GM19468 (cell line): ENCODE results near the gene TFR2.
"Not testable (repeated sequence)": the region's sequence is repeated elsewhere in the genome, so short reads cannot be mapped to it uniquely, and the experiment has no call there.

Source experiments
- ATAC-seq: cut with Tn5 transposase; IDR thresholded peaks from one replicate; pipeline ENCODE4 v1.9.1; 2021; ENCODE audit warnings: mild to moderate bottlenecking, moderate library complexity, moderate number of reproducible peaks; ENCODE audit not compliant: unreplicated experiment; ENCODE audit errors: extremely low read depth

Gene TFR2

DNA sequence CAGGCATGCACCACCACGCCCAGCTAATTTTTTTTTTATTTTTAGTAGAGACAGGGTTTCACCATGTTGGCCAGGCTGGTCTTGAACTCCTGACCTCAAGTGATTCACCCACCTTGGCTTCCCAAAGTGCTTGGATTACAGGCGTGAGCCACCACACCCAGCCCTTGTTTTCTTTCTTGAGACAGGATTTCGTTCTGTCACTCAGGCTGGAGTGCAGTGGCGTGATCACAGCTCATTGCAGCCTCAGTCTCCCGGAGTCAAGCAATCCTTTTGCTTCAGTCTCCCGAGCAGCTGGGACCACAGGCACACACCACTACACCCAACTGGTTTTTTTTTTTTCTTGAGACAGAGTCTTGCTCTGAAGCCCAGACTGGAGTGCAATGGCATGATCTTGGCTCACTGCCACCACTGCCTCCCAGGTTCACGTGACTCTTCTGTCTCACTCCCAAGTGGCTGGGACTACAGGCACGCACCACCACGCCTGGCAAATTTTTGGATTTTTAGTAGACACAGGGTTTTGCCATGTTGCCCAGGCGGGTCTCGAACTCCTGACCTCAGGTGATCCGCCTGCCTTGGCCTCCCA lies 20.9 kb upstream of the TFR2 start:
- ATAC-seq: not testable (repeated sequence)

DNA sequence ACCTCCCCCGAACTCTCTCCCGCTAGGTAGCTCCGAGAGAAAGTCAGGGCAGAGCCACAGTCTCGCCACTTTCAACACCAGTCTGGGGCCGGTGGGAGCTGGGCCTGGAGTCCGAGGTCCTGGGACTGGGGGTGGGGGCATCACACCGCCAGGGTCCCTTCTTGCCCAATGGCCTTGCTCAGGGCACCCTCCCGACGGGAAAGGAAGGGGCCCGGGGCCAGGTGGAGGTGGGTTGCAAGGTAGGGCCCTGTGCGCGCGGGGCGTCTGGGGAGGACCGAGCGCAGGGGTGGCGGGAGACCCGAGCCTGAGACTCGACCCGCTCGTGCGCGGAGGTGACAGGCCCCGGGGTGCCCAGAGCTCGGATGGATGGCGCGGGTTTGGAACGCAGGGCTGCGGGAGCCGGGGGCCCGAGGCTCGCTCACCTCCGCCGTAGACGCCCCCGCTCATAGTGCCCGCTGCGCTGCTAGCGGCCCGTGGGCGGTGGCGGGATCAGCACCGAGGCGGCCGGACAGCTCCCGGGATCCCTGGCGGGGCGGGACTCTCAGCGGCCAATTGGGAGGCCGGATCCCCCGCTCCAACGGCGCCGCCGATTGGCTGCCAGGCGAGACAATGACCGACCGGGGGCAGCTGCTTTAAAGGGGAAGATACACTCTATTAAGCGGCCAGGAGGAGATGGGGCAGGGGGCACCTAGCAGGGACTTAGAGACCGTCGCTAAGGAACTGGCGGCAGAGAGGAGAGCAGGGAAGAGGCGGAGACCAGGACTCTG lies 14.7 kb upstream of the TFR2 start, which contains the start of gene ACTL6B:
Gene ACTL6B, minus strand, starts transcription at position 541 of the 767 bp plus-strand sequence. Its CDS starts 94 bp downstream, at position 447.
- no peak for ATAC-seq

- ATAC-seq: no peak
Observed at GRCh38 chr7:100654908-100655831, 13.8 kb upstream of the TFR2 start.

DNA sequence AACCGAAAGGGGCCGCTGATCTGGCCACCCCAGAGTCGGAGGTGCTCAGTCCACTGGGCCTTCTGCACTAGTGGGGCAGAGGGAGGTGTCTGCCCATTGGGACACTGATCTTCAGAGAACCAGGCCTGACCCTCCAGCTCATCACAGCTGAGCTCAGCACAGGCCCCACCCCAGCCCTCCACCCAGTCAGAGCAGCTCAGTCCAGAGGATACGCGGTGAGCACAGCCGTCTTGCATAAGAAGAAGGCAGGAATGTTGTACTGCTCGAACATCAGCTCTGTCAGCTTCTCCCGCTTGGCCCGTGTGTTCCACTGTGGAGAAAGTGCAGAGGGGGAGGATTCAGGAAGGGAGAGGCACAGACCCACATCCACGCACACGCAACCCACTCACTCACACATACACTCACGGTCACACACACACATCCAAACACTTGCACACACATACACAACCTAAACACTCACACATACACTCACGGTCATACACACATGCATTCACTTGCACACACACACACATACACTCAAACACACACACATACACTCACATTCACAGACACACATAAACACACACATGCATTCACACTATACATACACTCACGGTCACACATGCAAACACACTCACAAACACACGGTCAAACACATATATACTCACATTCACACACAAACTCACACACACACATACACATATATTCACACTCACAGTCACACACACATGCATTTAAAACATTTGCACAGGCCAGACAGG lies 8.6 kb upstream of the TFR2 start:
- ATAC-seq: no peak

GRCh38 chr7:100642534-100642907 lies 1.2 kb upstream of the TFR2 start:
- ATAC-seq: no peak

DNA sequence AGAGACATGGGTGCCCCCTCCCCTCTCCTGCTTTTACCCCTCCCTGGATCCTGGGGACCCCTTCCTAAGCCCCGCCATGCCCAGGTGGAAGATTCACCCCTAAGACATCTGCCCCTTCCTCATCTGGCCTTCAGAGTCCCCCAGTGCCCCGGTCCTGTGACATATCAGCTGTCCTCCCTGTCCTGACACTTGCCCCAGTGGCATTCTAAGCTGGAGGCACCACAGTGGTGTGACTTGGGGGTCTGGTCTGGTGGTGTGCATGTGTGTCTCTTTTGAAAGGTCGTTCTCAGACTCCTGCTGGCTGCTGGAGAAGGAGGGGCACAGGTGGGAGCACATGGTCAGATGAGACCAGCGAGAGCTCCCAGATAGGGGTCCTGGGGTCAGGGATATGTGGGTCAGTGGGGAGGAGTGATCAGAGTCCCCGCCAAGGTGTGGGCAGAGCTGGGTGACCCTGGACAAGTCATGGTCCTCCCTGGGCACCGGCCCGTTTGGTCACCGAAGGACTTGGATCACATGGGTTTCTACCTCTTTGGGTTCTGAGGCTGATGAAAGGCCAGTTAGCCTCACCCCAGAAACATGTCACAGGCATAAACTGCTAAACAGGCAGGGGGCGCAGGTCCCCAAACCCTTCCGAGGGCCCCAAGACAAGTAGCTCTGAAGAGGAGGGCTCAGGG lies 645 bp upstream of the TFR2 start:
- ATAC-seq: no peak

GRCh38 chr7:100640517-100641440 lies 573 bp downstream of the TFR2 start:
- ATAC-seq: no peak

DNA sequence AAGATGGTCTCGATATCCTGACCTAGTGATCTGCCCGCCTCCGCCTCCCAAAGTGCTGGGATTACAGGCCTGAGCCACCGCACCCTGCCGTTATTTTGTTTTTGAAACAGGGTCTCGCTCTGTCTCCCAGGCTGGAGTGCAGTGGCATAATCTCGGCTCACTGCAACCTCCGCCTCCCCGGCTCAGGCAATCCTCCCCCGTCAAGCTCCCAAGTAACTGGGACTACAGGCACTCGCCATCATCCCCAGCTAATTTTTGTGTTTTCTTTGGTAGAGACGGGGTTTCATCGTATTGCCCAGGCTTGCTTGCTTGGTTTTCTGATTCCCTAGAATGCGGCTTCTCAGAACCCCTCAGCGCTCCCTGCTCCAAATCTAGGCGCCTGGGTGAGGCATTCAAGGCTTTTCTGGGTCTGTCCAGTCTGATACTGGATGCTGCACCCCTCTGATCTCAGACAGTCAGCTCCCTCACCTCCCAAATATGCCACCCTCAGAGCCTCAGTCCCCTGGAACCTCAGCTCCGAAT lies 1.3 kb downstream of the TFR2 start:
- no peak for ATAC-seq

DNA sequence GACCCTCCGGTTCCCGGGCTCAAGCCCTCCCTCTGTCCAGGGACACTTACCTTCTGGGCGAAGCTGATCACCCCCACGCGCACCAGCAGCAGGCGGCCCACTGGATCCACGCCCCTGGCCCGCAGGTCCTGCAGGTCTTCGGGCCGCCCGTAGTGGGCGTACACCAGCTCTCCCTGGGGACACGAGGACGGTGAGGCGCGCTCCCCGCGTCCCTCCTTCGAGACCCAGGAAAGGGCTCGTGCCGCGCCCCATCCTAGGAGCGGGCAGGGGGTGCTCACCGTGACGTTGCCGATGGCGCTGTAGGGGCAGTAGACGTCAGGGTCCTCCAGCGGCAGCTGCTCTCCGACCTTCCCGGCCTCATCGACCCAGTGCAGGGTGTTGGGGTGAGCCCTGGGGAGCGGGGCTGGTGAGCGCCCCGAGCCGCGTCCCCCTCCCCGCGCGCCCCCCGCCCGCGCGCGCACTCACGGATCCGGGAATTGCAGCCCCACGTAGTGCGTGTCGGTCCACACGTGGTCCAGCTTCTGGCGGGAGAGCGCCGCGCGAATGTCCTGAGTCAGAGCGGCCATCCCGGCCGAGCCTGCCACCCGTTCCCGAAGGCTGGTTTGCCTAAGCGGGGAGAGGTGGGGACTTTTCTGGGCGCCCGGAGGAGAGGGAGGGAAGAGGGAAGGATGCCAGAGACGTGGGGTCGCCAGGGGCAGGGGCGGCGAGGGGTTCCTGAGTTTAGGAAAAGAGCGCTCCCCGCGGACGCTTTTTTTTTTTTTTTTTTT lies 8.2 kb downstream of the TFR2 start:
- no peak for ATAC-seq

DNA sequence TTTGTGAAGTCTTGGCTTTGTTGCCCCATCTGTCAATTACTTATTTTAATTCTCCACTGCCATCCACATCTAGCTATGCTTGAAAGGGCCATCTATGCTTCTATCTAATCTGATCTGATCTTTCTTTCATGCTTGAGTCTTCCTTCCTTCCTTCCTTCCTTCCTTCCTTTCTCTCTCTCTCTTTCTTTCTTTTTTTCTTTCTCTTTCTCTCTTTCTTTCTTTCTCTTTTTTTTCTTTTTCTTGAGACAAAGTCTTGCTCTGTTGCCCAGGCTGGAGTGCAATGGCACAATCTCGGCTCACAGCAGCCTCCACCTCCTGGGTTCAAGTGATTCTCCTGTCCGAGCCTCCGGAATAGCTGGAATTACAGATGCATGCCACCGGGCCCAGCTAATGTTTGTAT lies 11.3 kb downstream of the TFR2 start:
- ATAC-seq: no peak

GRCh38 chr7:100629117-100629716 lies 12.1 kb downstream of the TFR2 start:
- ATAC-seq: no peak

GRCh38 chr7:100627238-100627549 lies 14.2 kb downstream of the TFR2 start:
- no peak for ATAC-seq

DNA sequence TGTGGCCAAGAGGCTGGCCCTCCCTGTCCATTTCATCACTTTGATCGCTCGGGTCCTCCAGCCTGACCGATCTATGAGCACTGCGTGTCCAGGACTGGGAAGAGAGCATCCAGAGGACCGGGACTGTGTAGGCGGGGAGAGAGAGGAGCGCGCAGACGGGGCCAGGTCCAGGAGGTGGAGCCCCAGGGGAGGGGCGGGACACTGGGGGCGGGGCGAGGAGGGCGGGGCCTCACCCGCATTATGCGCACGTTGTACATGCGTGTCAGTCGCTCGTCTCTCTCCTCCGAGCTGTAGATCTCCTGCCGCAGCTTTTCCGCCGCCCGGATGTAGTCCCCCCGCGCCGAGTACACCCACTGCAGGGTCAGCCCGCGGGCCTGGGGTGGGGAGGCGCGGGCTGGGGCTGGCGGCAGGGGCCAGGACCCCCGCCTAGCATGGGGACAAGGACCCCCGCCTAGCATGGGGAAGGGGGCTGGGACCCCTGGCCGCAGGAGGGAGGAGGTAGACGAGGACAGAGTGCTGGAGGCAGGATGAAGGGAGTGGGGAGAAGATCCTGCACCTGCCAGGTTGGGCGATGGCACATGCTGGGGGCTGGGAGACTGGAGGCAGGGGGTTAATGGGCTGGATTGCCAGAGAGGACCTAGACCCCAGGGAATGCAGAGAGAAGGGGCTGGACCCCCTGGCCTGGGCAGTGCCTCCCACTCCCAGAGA lies 14.7 kb downstream of the TFR2 start:
- no peak for ATAC-seq

DNA sequence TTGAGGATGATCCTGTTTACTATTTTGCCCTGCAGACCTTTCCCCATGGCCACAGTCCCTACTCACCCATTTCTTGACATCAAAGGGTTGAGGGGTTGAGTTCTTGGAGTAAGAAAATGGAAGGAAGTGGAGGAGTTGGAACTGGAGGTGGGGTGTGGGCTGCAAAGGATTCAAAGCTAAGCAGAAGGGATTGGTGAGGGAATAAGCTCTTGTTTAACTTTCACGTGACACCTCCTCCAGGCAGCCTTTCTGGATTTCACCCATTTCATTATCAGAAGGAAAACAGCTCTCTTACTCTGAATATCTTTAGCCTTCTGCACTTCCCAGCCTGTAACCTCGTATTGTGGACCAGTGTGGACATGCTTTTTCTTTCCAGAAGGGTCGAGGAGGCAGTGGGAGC lies 15.3 kb downstream of the TFR2 start:
- ATAC-seq: no peak

DNA sequence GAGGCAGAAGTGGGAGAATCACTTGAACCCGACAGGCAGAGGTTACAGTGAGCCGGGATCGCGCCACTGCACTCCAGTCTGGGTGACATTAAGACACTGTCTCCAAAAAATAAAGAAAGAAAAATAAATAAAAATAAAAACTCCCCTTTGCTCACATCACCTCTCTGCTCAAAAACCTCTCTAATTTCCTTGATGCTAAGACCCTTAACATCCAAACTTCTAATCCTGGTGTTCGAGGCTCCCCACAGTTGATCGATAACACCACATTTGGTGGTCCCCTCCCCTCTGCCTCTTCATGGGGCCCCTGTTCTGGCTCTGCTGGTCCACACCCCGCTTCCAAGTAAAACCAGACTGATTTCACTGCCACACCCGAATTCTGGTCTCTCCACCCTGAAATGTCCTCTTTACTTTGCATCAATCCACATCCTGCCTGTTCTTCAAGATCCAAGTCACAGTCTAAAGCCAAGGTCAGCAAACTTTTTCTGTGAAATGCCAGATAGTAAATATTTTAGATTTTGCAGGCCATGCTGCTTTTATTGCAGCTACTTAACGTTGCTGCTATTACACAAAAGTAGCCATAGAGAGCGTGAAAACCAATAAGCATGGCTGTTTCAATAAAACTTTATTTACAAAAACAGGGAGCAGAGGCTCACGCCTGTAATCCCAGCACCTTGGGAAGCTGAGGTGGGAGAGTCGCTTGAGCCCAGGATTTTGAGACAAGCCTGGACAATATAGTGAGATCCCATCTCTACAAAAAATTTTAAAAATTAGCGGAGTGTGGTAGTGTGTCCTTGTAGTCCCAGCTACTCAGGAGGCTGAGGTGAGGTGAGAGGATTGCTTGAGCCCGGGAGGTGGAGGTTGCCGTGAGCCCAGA lies 17.2 kb downstream of the TFR2 start:
- ATAC-seq: no peak

DNA sequence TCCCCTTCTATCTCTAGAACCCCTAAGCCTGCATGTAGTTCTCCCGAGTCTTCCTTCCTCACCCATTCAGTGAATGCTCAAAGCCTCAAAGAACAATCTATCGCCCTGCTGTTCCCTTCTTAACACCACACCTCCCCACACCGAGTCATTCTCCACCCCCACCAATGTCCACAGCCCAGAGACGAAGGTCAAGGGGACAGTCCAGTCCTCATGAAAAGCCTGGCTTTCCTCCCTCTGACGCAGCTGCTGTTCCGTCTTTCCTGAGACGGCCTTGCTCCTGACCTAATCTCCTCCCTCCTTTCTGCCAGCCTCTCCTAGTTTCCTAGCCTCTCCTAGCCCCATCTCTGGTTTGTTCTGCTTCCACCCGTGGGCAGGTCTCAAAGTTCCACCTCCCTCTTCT lies 19.8 kb downstream of the TFR2 start:
- no peak for ATAC-seq
